BLaER1 (cell line): ENCODE results near the gene TMPRSS11B.

Experiments
- H3K27ac ChIP-seq: shearing (Covaris generic); formaldehyde crosslinking; 2 replicates; pipeline ENCODE4 v1.8.1; 2022
- H3K27me3 ChIP-seq: shearing (Covaris generic); formaldehyde crosslinking; 2 replicates; pipeline ENCODE4 v1.8.1; 2022
- H3K36me3 ChIP-seq: shearing (Covaris generic); formaldehyde crosslinking; 2 replicates; pipeline ENCODE4 v1.8.1; 2022
- H3K4me1 ChIP-seq: shearing (Covaris generic); formaldehyde crosslinking; 2 replicates; pipeline ENCODE4 v1.8.1; 2022
- H3K4me2 ChIP-seq: shearing (Covaris generic); formaldehyde crosslinking; 2 replicates; pipeline ENCODE4 v1.8.1; 2022
- H3K4me3 ChIP-seq: shearing (Covaris generic); formaldehyde crosslinking; 2 replicates; pipeline ENCODE4 v1.8.1; 2022
- H3K9ac ChIP-seq: shearing (Covaris generic); formaldehyde crosslinking; 2 replicates; pipeline ENCODE4 v1.8.1; 2022
- H3K9me3 ChIP-seq: shearing (Covaris generic); formaldehyde crosslinking; 2 replicates; pipeline ENCODE4 v1.8.1; 2022
- H4K20me1 ChIP-seq: shearing (Covaris generic); formaldehyde crosslinking; 2 replicates; pipeline ENCODE4 v1.8.1; 2022
- Cebpa-rat ChIP-seq: shearing (Covaris generic); IDR thresholded peaks from 2 replicates; pipeline ENCODE4 v1.8.1; 2022

TMPRSS11B gene

DNA sequence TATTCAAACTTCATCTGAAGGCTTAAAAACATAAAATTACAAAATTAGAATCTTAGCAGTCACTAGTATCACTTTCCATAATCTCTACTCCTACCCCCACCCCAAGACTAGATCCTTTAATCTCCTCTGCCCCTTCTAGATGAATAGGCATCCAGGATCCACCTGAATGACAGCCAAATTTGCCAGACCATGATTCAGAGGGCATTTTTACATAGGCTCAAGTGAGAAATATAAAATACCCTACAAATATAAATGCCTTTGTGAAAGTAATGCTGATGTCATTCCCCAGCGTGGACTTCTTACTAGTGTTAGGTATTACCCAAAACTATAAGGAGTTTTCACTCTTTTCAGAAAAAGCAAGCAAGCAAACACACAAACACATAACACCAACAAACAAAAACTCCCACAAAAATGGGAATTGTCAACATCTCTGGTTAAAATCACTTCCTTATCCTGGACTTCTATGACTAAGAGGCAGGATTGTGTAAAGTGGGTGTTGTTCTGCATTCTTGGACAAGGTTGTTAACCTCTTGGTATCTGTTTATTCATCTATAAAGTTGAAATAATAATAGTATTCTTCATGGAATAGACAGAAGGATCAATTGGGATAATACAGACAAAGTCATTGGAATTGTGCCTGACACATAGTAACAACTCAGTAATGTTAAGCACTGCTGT is 64.5 kb downstream of the TMPRSS11B start:
- Histone ChIP-seq H3K9ac (no peak overlapping the region), H4K20me1 (no peaks in the 10 kb centered on the region), H3K9me3 (peaks cover 6% of the 10 kb centered on the region; the same call in 1 of the 2 replicates), H3K27ac (no peak overlapping the region), H3K4me1 (no peaks in the 10 kb centered on the region), H3K27me3 (no peaks in the 10 kb centered on the region), H3K36me3 (no peaks in the 10 kb centered on the region), H3K4me2 (no peak overlapping the region), H3K4me3 (no peak overlapping the region)
- no peak for TF ChIP-seq Cebpa-rat

DNA sequence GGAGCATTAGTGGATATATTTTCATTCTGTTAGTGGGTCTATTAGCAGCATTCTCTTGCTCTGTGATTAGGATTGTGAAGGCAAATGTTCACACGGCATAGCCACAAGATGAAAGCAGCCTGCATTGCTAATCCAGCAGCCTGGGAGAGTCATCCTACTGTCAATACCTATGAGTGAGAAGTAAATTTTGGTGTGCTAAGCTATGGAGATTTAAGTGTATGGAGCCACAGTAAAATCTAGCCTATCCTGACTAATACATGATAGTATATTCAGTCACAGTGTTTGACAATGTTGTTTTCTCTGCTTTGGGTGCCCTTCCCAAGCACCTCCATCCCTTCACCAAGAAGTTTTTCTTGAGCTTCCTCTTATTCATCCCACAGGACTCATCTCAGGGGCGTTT is 68.6 kb downstream of the TMPRSS11B start:
- H4K20me1 ChIP-seq, result no peaks in the 10 kb centered on the region
- H3K27me3 ChIP-seq, result no peaks in the 10 kb centered on the region
- peaks cover 11% of the 10 kb centered on the region for H3K9me3 ChIP-seq
- no peak for TF ChIP-seq Cebpa-rat
- no peaks in the 10 kb centered on the region for H3K36me3 ChIP-seq
- no peak overlapping the region for H3K27ac ChIP-seq
- no peak overlapping the region for H3K9ac ChIP-seq
- no peaks in the 10 kb centered on the region for H3K4me1 ChIP-seq
- no peak overlapping the region for H3K4me3 ChIP-seq
- no peak overlapping the region for H3K4me2 ChIP-seq
